Suppressor macrophage treated with lipopolysaccharide for 4 hours (primary cell): ENCODE data around the gene USP31.

ENCODE experiments used
- DNase-seq: peaks from one replicate; pipeline ENCODE4 v3.0.0-alpha.2; 2020

Gene USP31

DNA sequence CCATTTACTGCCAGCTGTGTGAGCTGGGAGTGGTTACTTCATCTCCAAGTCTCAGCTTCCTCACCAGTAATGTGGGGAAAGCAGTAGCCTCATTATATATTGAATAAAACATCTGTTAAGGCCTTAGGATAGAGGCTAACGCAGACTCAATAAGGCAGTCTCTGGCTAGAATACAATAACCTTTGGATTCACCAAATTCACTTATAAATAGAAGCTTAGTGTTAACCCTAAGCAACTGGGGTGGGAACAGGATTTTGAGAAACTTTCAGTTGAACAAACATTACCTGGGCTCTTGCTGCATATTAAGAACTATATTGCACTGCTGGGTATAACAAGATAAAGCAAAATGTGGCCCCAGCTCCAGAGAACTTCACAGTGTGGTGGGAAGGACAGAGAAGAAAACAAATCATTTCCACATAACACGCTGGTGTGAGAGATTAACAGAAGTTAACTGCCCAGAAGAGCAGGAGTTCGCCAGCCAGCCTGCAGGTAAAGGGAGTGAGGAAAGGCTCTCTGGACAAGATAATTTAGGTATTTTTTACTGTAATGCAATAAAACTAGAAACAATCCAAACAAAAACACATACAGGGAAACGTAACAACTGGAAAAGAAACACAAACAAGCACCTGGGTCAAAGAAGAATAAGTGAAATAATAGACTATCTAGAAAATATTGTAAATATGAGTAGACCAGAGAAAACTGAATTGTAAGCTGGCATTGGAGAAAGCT is 57.0 kb downstream of the USP31 start:
- no peak for DNase-seq

DNA sequence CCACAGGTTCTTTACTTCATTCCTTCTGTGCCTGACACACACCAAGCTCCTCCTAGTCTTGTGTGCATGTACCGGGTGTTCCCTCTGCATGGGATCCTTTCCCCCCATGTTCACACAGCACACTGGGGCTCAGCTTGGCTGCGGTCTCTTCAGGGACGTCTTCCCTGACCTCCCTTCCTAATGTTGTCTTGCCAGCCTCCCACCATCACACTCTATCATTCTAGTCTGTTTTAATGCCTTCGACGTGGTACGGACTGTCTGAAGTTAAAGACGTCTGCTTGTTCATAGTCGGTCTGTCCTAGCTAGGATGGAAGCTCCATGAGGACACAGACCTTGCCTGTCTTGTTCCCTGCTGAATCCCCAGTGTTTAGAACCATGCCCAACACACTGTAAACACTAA is 60.1 kb downstream of the USP31 start:
- DNase-seq: no peak

DNA sequence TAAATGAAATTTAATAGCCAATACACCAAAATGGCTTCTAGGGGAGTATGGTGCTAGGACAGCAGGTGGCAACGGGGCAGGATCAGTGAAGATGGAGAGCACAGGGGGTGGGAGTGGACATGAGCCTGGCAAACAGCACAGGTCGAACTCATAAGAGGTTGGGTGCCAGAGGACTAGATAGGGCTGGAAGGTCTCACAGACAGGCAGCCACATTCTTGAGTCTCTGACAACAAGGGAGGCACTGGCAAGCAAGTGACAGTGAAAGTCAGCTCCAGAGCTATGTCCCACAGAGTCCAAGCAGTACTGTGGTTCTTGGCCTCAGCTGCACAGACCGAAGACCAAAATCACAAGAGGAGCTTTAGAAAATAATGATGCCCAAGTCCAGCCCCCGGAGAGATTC is 61.2 kb downstream of the USP31 start:
- DNase-seq: no peak

DNA sequence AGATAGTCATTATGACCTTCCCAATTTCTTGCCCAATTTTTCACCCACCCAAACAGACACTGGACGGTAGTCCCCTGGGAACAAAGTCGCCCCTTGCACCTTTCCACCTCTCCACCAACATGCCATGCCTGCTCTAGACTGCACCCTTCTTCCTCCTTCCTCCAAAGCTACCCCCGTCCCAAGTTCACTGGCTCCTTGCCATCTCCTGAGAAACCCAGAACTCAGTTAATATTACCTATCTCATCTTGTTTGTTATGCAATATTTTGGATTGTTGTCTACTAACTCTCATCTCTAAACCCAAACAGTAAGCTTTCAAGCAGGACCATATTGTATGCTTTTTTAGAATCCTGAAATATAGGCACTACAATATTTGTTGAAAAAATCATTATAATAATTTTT is 63.3 kb downstream of the USP31 start:
- DNase-seq: no peak

DNA sequence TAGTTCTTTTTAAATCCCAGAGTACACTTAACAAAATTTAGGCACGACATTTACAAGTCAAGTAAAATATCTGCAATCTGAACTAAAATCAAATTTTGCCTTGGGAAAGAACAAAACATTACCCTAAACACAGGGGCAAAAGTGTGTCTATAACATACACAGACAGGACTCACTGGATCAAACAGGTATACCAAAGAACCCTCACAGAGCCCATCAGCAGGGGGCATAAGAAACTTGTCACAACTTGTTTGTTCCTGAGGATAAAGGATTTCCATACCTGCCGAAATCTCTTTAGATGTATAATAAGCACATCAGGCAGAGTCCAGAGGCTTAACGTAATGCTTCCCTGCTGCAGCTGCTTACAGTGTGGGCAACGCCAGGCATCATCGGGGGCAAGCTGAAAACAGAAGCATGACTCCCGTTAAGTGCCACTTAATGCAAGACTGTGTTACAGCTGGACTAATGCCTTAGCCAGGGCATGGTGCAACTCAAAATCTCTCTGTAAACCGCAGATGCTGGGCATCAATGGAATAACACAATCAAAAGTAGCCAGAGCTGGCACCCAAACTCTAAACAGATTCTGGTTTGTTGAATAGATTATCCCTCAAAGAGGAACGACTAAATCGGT is 67.0 kb downstream of the USP31 start:
- DNase-seq: no peak

DNA sequence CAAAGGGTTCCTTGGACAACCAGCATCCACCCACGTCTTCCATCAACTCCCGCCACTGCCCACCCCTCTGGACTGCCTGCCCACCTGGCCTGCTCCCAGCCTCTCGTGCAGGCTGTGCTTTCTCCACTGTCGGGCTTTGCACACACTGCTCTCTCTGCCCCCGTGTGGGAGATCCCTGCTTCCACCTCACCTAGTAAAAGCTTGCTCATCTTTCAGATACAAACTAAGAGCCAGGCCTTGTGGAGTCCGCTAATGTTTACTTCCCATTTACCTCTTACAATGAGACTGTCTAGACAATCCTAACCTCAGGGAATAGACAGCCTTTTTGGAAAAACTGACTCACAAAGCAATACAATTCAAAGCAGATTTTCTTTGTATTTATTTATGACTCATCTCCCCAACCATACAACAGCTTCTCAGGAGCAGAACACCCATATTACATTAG is 67.6 kb downstream of the USP31 start:
- no peak for DNase-seq

DNA sequence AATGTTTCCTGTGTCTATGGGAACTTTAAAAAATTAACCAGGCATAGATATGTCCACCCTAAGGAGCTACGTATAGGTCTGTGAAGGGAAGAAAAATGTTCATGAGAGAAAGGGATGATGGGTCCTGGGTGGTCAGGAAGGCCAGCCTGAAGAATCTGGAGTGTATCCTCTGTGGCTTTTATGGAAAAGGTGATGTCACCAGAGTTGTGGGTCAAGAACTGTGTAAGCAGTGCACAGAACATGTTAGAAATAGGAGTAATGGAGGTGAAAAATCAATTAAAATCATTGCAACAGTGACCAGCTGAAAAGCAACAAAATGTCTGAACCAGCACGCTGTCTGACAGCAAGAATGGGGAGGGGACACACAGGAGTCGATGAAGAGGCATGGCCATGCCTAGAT is 68.5 kb downstream of the USP31 start:
- DNase-seq: no peak

DNA sequence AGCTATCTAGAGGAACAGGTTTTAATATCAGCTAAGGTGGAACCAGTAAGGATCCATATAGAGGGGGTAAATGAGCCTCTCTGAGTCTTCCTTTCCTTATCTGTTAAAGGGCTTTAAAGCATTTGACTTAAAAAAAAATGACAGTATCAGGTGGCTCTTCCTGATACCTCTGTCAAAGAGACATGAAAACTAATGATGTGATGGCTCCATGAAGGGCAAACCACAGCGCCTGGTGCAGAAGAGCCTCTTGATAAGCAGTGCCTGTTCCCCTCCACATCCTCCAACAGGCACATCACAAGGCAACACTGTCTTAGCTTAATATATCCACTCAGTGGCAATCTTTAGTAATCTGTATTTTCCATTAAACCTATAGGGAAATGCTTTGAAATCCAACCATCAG is 68.9 kb downstream of the USP31 start:
- DNase-seq: no peak

DNA sequence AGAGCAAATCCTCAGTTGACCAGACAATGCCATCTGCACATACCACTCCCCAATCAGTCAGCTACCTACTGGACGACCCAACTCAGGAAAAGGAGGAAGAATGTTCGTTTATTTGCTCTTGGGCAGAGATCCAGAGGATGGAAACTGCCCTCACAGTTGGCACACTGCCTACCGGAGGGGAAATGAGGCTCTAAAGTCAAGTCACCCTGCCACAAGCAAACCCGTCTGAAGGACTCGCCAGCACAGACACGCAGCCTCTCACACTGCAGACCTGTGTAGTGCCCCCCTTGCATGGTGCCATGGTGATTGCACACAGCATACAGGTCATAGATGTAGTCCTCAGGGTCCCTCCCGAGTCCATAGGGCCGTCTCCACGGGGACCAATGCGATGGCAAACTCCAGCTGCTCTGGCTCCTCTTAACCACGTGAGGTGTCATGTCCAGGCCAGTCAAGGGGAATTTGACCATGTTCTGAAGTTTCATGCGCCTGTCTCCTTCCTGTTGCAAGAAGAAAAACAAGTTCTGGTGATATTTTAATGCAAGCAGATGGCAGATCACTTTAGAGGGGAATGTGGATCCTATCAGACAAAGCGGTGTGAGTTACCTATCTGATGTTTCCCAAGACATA is 69.5 kb downstream of the USP31 start:
- DNase-seq: no peak

DNA sequence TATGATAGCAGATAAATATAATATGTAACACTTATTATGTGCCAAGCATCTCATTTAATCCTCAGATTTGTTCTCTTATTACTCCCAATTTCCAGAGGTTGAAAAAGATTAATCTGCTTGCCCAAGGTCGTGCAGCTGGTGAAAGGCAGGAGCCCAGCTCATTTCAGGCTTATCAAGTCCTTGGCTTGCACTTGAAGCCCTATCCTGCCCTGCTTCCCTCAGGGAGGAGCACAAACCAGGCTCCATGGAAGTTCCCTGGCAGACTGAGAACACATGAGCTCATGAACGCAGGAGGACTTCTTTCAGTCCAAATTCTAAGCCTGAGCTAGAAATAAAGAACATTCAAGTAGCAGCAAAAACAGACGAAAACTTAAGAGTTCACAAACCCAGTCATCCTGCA is 74.8 kb downstream of the USP31 start:
- DNase-seq: no peak

DNA sequence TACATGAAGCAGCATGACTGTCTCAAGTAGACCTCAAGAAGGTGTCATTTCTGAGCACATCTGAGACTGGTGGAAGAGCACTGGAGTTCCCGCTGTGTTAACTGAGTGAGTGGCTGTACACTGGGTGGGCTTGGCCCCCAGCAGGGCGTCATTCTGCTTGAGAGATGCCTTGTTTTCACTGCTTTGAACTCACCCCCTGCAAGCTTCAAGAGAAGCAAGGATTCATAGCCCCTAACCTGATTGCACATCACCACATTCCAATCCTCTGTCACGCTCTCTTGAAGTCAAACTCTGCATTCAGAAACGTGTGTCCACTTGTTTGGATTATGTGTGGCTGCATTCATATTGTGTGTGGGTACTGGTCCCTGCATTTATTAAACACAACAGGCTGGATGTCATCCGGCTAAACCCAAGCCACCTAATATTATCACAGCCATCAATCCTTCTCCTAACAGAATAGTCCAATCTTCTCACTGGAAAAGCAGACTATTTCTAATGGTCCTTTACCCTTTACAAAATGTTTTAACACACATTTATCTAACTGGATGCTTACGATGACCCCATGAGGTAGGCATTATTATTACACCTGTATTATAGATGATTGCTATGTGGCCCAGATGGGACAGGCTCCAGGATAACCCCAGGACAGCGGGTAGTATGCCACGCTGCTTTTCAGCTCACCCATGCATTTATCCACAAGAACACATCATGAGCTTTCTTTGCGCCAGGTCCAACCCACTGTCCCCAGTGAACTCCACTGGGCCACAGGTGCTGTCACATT is 76.3 kb downstream of the USP31 start:
- DNase-seq: no peak

DNA sequence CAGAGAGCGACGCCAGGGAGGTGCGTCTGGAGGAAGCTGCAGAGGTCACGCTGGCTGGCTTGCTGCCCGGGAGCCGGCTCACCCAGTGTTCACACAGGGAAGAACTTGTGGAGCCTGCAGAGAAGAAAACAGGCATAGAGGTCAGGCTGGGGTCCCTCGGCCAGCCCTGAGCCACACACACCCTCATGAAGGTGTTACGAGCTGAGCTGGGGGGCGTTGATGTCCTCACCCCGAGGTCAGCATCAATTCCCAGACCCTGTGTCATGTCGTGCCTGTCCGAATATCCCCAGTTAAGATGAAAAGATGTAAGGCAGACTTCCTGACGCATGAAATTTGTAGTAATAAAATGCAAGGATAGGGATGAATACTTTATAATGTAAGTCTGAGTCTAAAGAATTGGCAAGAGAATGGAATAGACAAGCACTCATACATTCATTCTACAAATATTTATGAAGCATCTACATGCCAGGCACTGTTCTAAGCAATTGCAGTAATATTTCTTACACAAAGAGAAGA is 77.1 kb downstream of the USP31 start:
- no peak for DNase-seq

DNA sequence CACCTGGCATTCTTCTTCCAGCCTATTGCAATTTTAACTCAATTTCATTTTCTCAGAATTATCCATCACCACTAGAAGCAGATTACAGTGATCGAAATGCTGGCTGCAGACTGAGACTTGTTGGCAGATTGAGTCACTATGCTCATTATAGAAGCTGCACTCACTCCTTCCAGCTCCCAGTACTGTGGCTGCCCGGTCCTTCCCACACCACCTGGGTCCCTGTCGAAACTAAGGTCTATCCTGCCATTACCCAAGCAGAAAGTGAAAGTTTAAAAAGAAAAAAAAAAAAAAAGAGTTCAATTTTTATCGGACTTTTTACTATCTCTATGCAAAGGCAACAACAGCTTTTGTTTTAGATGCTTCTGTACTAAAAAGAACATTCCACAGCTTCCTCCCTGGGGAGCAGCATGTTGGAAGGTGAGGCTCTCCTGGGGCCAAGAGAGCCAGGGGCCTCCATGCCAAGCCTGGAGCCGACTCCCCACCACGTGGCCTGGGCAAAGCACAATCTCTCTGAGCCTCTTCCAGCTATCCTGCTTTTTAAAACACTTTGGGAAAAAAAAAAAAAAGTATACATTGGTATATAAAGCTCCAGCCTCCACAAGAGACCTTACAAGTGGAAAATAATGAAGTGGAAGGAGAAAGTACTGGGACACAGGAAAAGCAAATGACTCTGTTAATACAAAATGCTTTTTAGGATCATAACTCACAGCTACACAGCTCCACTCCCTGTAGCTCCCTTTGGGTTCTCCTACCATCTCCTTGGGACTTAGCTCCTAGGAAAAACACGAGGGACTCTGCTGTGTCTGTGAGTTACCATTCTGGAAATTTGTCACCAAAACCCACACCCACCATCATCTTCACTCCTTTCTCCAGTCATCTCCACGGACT is 77.8 kb downstream of the USP31 start:
- no peak for DNase-seq

DNA sequence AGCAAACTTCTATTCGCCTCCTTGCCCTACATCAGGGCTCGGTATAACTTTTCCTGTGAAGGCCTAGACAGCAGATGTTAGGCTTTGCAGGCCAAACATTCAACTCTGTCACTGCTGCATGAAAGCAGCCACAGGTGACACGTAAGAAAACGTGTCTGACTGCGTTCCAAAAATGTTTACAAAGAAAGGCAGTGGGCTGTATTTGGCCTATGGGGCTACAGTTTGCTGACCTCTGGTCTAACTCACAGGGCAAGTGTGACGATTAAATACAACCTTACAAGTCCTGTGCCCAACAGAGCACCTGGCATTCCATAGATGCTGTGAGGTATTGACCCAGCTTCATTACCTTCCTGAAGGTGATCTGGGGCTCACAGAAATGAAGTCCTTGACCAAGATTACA is 79.4 kb downstream of the USP31 start:
- DNase-seq: no peak

DNA sequence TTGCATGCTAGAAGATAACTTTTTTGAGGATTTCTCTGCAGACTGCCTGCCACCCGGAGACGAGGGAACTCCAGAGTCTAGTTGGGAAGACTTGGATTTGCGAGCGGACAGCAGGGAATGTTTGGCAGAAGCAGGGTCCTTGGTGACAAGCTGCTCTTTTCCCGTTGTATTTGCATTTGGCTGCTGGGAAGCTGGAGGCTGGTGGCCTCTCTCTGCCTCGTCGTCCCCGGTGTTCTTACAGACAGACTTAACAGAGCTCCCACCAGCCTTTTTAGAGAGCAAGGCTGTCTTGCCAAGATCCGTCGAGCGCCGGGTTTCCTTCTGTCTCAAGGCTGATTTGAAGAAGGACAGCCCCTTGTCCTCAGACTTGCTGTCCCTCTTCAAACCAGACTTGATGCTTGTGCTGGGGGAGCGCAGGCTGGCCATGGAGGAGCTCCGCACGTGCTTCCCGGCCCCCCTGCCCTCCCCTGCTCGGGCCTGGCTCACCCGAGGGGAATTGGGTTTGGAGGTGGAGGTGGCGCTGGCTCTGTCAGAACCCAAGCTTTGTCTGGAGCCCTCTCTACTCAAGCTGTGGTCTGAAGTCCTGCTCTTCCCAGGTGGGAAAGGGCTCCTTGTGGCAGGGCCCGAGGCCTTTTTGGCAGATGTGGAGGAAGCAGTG is 81.0 kb downstream of the USP31 start:
- no peak for DNase-seq

DNA sequence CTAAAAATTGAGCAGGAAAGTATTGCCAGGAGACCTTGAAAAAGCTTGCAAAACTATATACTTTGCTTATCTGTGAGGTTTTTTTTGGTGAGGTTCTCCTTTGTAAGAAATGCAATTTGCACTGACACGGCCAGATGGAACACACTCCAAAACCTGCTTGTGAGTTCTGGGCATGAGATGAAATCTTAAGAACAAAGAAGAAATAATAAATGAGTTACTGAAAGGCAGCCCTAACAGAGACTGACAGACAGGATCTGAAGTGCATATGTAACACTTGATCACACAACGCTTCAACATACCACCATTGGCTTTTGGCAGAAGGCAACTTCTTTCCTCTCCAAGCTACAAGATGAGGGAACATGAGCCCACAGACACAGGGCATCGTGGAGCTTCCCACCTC is 82.6 kb downstream of the USP31 start:
- no peak for DNase-seq

DNA sequence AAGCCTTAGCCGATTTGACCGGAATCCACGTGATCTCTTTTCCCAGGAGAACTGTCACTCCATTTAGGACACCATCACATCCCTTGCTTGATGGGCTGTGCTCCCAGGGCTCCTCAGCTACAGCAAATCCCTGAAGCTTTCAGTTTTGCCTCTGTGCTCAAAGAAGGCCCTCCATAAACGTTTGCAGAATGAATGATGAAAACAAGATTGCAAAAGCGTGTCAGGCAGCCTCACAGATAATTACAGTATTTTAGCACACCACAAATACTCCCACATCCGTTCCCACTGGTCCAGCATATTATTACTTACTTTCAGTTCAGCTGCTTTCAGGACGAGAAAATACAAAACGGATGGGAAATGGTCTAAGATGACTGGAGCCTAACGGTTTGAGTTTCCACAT is 84.6 kb downstream of the USP31 start:
- peak; percentile 75 for DNase-seq

DNA sequence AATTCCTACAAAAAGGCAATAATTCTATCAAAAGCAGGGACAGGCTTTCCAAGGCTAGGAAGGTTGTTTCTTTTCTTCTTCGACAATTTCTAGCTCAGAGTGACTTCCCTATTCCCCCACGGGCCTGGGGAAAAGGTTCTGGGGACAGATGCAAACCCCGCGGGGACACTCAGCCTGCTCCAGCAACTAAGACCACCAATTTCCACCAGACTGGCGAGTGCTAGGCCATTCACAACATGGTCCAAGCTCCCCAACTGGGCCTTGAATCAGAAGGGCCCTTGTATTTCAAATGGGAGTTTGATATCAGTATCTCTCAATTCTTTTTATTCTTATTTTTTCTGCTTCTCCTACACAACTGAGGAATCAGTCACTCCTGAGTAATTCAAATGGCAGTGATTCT is 86.7 kb downstream of the USP31 start:
- DNase-seq: no peak

DNA sequence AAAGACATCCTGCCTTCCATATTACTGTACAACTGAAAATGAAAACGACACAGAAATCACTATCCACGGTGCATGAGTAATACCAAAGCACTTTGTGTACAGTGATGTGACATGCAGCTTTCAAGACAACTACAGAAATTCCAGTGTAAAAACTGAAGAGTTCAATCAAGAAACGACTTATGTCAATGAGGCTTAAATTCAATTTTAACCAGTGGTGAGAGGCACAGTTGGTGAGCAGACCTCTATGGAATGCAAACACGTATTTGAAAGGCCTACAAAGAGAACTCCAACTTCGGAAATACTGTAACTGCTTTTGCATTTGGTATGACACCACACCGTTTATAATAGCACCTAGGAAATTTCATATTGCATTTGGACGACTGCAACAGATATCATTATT is 87.6 kb downstream of the USP31 start:
- DNase-seq: no peak

DNA sequence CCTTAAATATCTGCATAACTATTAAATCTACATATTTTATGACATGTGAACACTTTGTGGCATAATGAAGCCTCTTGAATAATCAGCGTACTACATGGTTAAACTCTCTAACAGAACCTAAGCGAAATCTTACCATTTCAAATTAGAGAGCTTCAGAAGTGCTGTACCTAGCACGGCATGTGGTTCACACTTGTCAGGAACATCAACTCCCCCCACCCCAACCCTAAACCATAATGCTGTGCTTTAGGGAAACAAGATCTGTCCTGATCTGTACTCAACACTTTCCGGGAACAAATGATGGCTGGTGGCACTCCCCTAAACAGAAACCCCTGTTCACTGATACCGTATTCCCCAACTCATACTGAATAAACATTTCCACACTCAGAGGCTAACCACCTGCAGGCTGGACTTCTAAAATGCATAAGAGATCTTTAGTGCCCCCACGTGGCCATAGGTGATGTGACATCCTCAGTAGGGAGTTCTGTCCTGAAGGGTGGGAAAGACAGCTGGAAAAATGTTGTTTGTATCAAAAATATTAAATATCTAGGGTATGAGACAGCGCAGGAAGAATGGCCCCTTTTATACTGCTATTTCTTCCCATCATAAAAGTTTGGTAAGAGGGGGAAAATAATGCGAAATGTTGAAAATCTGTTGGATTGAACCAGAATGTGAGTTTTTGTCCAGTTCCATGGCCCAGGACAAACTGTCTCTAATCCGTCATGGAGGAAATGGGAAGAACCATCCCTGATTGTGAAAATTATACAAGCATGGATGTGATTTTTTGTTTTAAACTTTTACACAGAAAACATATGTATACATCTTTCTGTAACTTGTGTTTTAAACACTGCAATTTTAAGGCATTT is 88.6 kb downstream of the USP31 start:
- peak; percentile 76 for DNase-seq

DNA sequence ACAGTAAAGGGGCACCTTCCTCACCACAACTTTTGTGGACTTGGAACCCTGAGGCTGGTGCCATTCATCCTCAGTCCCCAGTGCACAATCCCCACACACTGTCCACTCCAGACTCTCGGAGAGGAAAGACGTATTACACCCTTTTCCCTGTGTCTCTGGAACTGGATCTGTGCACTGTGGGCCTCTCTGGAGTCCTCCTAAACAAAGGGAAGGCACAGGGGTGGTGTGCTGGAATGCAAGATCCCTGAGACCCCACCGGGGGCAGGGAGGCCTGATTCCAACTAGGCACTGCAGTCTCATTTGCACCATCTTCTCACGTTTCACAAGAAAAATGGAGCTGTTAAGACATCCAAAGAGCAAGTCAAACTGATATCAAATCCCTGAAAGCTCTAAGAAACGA is 89.8 kb downstream of the USP31 start:
- no peak for DNase-seq
